Fibroblast of lung (primary cell): ENCODE results near the gene STX1B. TPM values are rescaled to one million over a fixed set of nuclear protein-coding genes. Genes with fewer than 3 reads are reported as not detected.
"Not testable (repeated sequence)": the region's sequence is repeated elsewhere in the genome, so short reads cannot be mapped to it uniquely, and the experiment has no call there.

Experiments used
- DNase-seq, 2 donors: peaks; one replicate each; pipeline versions ENCODE4 v3.0.0 to v3.0.0-alpha.2; 2010; ENCODE audit warnings: low read depth in 2 of 2
- H2AFZ ChIP-seq: 2 replicates; pipeline ENCODE4 v1.5.1; 2012; ENCODE audit warnings: low read length, control low read depth, inconsistent platforms
- H3K27ac ChIP-seq: 2 replicates; pipeline ENCODE4 v1.5.1; 2011; ENCODE audit warnings: low read length, control low read depth; ENCODE audit not compliant: insufficient read depth
- H3K27me3 ChIP-seq: 2 replicates; pipeline ENCODE4 v1.5.1; 2011; ENCODE audit warnings: mild to moderate bottlenecking, low read length; ENCODE audit not compliant: control insufficient read depth, insufficient read depth
- H3K36me3 ChIP-seq: 2 replicates; pipeline ENCODE4 v1.5.1; 2011; ENCODE audit warnings: low read length; ENCODE audit not compliant: control insufficient read depth, insufficient read depth
- H3K4me1 ChIP-seq: 2 replicates; pipeline ENCODE4 v1.5.1; 2011; ENCODE audit warnings: low read length; ENCODE audit not compliant: control insufficient read depth, insufficient read depth; ENCODE audit errors: extremely low read depth
- H3K4me2 ChIP-seq: 2 replicates; pipeline ENCODE4 v1.5.1; 2011; ENCODE audit warnings: low read length, control low read depth; ENCODE audit not compliant: insufficient read depth; ENCODE audit errors: extremely low read depth
- H3K4me3 ChIP-seq, 4 experiments: fragments of 200-600 bp in 1 of 4; sonication (generic) in 1 of 4; replicated peaks in 1 of 4; 2 replicates each; pipeline ENCODE4 v1.5.1; 2011 to 2016; ENCODE audit warnings: low read length in 4 of 4, low read depth in 3 of 4, mild to moderate bottlenecking in 3 of 4, control low read depth in 2 of 4, inconsistent platforms in 1 of 4, mixed read lengths in 1 of 4; ENCODE audit not compliant: insufficient read depth in 1 of 4; ENCODE audit errors: control extremely low read depth in 1 of 4
- H3K79me2 ChIP-seq: 2 replicates; pipeline ENCODE4 v1.5.1; 2012; ENCODE audit warnings: mild to moderate bottlenecking, low read length, inconsistent platforms; ENCODE audit not compliant: control insufficient read depth, insufficient read depth
- H3K9ac ChIP-seq: 2 replicates; pipeline ENCODE4 v1.5.1; 2011; ENCODE audit warnings: mild to moderate bottlenecking, low read length, control low read depth; ENCODE audit not compliant: insufficient read depth
- H3K9me3 ChIP-seq: 2 replicates; pipeline ENCODE4 v1.5.1; 2012; ENCODE audit warnings: low read depth, low read length; ENCODE audit not compliant: control insufficient read depth, insufficient read depth
- H4K20me1 ChIP-seq: 2 replicates; pipeline ENCODE4 v1.5.1; 2011; ENCODE audit warnings: low read length; ENCODE audit not compliant: control insufficient read depth, insufficient read depth; ENCODE audit errors: extremely low read depth
- EZH2 ChIP-seq: IDR thresholded peaks from 2 replicates; pipeline ENCODE4 v1.5.1; 2012; ENCODE audit warnings: low read length, control low read depth, mild to moderate bottlenecking; ENCODE audit errors: missing control alignments
- polyA plus RNA-seq, 2 donors: library from polyadenylated mRNA; depleted of rRNA in 1 of 2; stranded (reverse) in 1 of 2; unstranded in 1 of 2; fragments of >200 nt; gene quantifications; 2 replicates each; pipeline ENCODE4 v1.2.1, GENCODE V29; 2011 to 2012; ENCODE audit warnings: missing spikeins in 1 of 2
- total RNA-seq: library from RNA; depleted of rRNA; stranded (reverse); fragments of >200 nt; gene quantifications from 2 replicates; pipeline ENCODE4 v1.2.1, GENCODE V29; 2014
- TF ChIP-seq, protein P1 (sequence below), 2 donors: IDR thresholded peaks in 1 of 2; conservative IDR thresholded peaks in 1 of 2; 1 replicate in 1 of 2; 2 replicates in 1 of 2; pipeline ENCODE4 v1.5.1; 2011 to 2012; ENCODE audit warnings: low read length in 2 of 2, control low read depth in 1 of 2, inconsistent platforms in 1 of 2, low read depth in 1 of 2, mild to moderate bottlenecking in 1 of 2

Gene STX1B
- total and polyA plus RNA-seq, 2 donors (not counting 1 experiment from before 2014, with no cell fraction given): 1.3 to 2.1 TPM

DNA sequence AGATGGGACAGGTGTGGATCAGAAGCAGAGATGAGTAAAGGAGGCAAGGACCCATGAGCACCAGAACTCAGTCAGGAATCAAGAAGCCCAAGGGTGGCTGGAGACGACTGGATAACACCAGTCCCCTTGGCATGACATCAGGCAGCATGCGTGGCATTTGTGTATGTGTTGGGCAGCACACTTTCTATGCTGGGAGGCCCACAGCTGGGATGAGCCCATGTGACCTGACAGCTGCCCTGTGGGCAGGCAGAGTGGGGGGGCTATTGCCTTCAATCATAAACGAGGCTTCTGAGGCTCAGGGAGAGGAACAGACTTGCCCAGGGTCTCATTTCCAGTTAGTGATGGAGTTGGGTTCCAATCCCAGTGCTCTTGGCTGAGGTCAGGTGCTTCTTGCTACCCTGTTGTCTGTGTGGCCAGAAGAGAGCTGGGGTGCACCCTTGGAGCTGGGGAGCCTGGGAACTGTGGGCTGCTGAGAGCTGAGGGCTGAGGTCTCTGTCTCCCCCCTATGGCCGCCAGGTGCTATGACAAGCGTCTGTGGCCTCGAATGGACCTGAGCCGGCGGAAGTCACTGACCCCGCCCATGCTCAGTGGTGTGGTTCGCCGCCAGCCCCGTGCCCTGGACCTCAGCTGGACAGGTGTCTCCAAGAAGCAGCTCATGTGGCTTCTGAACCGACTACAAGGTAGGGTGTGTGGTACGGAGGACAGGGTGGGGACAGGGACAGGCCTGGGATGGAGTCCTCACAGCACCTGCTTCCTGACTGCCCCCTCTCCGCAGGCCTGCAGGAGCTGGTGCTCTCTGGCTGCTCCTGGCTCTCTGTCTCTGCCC lies 68.6 kb downstream of the STX1B start:
- Histone ChIP-seq H3K27me3 (no peaks in the 10 kb centered on the region), H3K36me3 (peaks cover 19% of the 10 kb centered on the region), H3K9me3 (no peaks in the 10 kb centered on the region), H2AFZ (no peak overlapping the region), H3K4me1 (peaks cover 4% of the 10 kb centered on the region), H4K20me1 (no peaks in the 10 kb centered on the region), H3K27ac (peak overlapping the region; percentile 1), H3K9ac (no peak overlapping the region), H3K79me2 (no peaks in the 10 kb centered on the region), H3K4me2 (no peak overlapping the region), H3K4me3 (no peak overlapping the region)
- no peak for TF ChIP-seq EZH2
- TF ChIP-seq, protein P1, sequence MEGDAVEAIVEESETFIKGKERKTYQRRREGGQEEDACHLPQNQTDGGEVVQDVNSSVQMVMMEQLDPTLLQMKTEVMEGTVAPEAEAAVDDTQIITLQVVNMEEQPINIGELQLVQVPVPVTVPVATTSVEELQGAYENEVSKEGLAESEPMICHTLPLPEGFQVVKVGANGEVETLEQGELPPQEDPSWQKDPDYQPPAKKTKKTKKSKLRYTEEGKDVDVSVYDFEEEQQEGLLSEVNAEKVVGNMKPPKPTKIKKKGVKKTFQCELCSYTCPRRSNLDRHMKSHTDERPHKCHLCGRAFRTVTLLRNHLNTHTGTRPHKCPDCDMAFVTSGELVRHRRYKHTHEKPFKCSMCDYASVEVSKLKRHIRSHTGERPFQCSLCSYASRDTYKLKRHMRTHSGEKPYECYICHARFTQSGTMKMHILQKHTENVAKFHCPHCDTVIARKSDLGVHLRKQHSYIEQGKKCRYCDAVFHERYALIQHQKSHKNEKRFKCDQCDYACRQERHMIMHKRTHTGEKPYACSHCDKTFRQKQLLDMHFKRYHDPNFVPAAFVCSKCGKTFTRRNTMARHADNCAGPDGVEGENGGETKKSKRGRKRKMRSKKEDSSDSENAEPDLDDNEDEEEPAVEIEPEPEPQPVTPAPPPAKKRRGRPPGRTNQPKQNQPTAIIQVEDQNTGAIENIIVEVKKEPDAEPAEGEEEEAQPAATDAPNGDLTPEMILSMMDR (conservative IDR thresholded peaks at IDR 0.05 in 1 of 2, IDR thresholded peaks at IDR 0.05 in 1 of 2; ENCODE audit: low read depth in 1 of 2, low read length in 2 of 2): peak; percentile 77 to 88
- peak; percentile 50 to 56 for DNase-seq

DNA sequence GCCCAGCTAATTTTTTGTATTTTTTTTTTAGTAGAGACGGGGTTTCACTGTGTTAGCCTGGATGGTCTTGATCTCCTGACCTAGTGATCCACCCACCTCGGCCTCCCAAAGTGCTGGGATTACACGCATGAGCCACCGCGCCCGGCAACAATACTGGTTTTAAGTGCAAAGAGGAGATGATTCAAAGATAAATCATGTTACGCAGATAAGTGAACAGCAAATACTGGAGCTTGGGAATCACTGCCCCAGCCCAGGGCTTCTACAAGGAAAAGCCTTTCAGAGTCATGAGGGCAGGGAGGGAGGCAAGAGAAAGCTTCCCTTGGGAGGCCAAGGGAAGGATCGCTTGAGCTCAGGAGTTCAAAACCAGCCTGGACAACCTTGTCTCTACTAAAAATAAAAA lies 70.9 kb downstream of the STX1B start:
- not testable (repeated sequence) for H3K4me2 ChIP-seq, H3K9ac ChIP-seq

More for the DNA sequence above, 70.9 kb downstream of the STX1B start:
- H3K4me1 ChIP-seq, H3K9me3 ChIP-seq, H4K20me1 ChIP-seq, H3K79me2 ChIP-seq, H3K4me3 ChIP-seq, H3K27me3 ChIP-seq, H3K27ac ChIP-seq, H2AFZ ChIP-seq: not testable (repeated sequence)
- DNase-seq: peak in 1 of 2 donors; percentile 40
- peaks cover 21% of the 10 kb centered on the region for H3K36me3 ChIP-seq

Other genes starting within 250 kb of the STX1B start
- gene CFAP119, start 248.6 kb downstream of the STX1B start, total RNA-seq: 0.77 and 1.3 TPM in 2 replicates
- 1.5 and 2.0 TPM in 2 replicates for gene CFAP119, start 248.6 kb downstream of the STX1B start, polyA plus RNA-seq
- 56.8 TPM in 2 replicates for gene RNF40, start 248.3 kb downstream of the STX1B start, total RNA-seq
- 42.0 and 68.2 TPM in 2 replicates for gene RNF40, start 248.3 kb downstream of the STX1B start, polyA plus RNA-seq
- gene ZNF629, start 223.4 kb downstream of the STX1B start, total RNA-seq: 6.4 and 7.3 TPM in 2 replicates
- gene ZNF629, start 223.4 kb downstream of the STX1B start, polyA plus RNA-seq: 5.8 and 6.2 TPM in 2 replicates
- 28.2 and 31.3 TPM in 2 replicates for gene BCL7C, start 116.6 kb downstream of the STX1B start, total RNA-seq
- 24.8 and 25.6 TPM in 2 replicates for gene BCL7C, start 116.6 kb downstream of the STX1B start, polyA plus RNA-seq
- gene CTF1, start 114.0 kb downstream of the STX1B start, total RNA-seq: 1.8 and 5.3 TPM in 2 replicates
- gene CTF1, start 114.0 kb downstream of the STX1B start, polyA plus RNA-seq: 8.8 and 9.8 TPM in 2 replicates
- gene FBXL19, start 87.1 kb downstream of the STX1B start, total RNA-seq: 13.1 and 14.5 TPM in 2 replicates
- 3.1 and 3.9 TPM in 2 replicates for gene FBXL19, start 87.1 kb downstream of the STX1B start, polyA plus RNA-seq
- gene ORAI3, start 61.6 kb downstream of the STX1B start, total RNA-seq: 44.2 and 74.1 TPM in 2 replicates
- 24.6 and 41.1 TPM in 2 replicates for gene ORAI3, start 61.6 kb downstream of the STX1B start, polyA plus RNA-seq
- 1.5 and 3.5 TPM in 2 replicates for gene SETD1A, start 52.9 kb downstream of the STX1B start, total RNA-seq
- gene SETD1A, start 52.9 kb downstream of the STX1B start, polyA plus RNA-seq: 1.4 and 2.3 TPM in 2 replicates
- 32.9 and 47.9 TPM in 2 replicates for gene HSD3B7, start 25.4 kb downstream of the STX1B start, total RNA-seq
- 13.2 and 15.9 TPM in 2 replicates for gene HSD3B7, start 25.4 kb downstream of the STX1B start, polyA plus RNA-seq
- gene STX4, start 22.9 kb upstream of the STX1B start, total RNA-seq: 28.0 and 37.5 TPM in 2 replicates
- 42.8 and 53.9 TPM in 2 replicates for gene STX4, start 22.9 kb upstream of the STX1B start, polyA plus RNA-seq
- 9.0 and 12.1 TPM in 2 replicates for gene ZNF668, start 63.6 kb upstream of the STX1B start, total RNA-seq
- 8.1 and 13.8 TPM in 2 replicates for gene ZNF668, start 63.6 kb upstream of the STX1B start, polyA plus RNA-seq
- 12.3 and 13.2 TPM in 2 replicates for gene ZNF646, start 63.8 kb upstream of the STX1B start, total RNA-seq
- gene ZNF646, start 63.8 kb upstream of the STX1B start, polyA plus RNA-seq: 2.6 and 2.7 TPM in 2 replicates
- 1.0 and 1.7 TPM in 2 replicates for gene PRSS53, start 78.3 kb upstream of the STX1B start, total RNA-seq
- 0.61 and 0.78 TPM in 2 replicates for gene PRSS53, start 78.3 kb upstream of the STX1B start, polyA plus RNA-seq
- gene VKORC1, start 84.2 kb upstream of the STX1B start, total RNA-seq: 94.0 and 118 TPM in 2 replicates
- 264 and 301 TPM in 2 replicates for gene VKORC1, start 84.2 kb upstream of the STX1B start, polyA plus RNA-seq
- 12.6 and 18.5 TPM in 2 replicates for gene BCKDK, start 97.7 kb upstream of the STX1B start, total RNA-seq
- gene BCKDK, start 97.7 kb upstream of the STX1B start, polyA plus RNA-seq: 34.8 and 42.2 TPM in 2 replicates
- gene KAT8, start 107.0 kb upstream of the STX1B start, total RNA-seq: 30.4 and 39.3 TPM in 2 replicates
- 19.7 and 23.9 TPM in 2 replicates for gene KAT8, start 107.0 kb upstream of the STX1B start, polyA plus RNA-seq
- not detected in 2 replicates for gene PRSS8, start 125.1 kb upstream of the STX1B start, total RNA-seq
- gene PRSS8, start 125.1 kb upstream of the STX1B start, polyA plus RNA-seq: not detected in 2 replicates
- 0.17 TPM in 1 of 2 replicates, not detected in the other for gene PRSS36, start 139.4 kb upstream of the STX1B start, total RNA-seq
- 0.10 and 0.20 TPM in 2 replicates for gene PRSS36, start 139.4 kb upstream of the STX1B start, polyA plus RNA-seq
- 34.4 and 44.3 TPM in 2 replicates for gene FUS, start 169.5 kb upstream of the STX1B start, total RNA-seq
- gene FUS, start 169.5 kb upstream of the STX1B start, polyA plus RNA-seq: 199 and 263 TPM in 2 replicates
- gene PYCARD, start 192.1 kb upstream of the STX1B start, total RNA-seq: 103 and 109 TPM in 2 replicates
- gene PYCARD, start 192.1 kb upstream of the STX1B start, polyA plus RNA-seq: 15.4 and 18.4 TPM in 2 replicates
- under 0.01 TPM in 1 of 2 replicates, not detected in the other for gene TRIM72, start 203.5 kb upstream of the STX1B start, total RNA-seq
- gene TRIM72, start 203.5 kb upstream of the STX1B start, polyA plus RNA-seq: not detected in 2 replicates
- not detected in 2 replicates for gene PYDC1, start 206.5 kb upstream of the STX1B start, total RNA-seq
- gene PYDC1, start 206.5 kb upstream of the STX1B start, polyA plus RNA-seq: not detected in 2 replicates
- gene ITGAM, start 249.3 kb upstream of the STX1B start, total RNA-seq: under 0.01 TPM in 1 of 2 replicates, not detected in the other
- 0.02 TPM in 1 of 2 replicates, not detected in the other for gene ITGAM, start 249.3 kb upstream of the STX1B start, polyA plus RNA-seq